Astrocyte of the hippocampus (primary cell): ENCODE measurements around the gene NFKBIE.

ENCODE experiments used
- DNase-seq: peaks from one replicate; pipeline ENCODE4 v3.0.0; 2011; ENCODE audit warnings: low read depth, low spot score

NFKBIE gene

GRCh38 chr6:44258325-44258863 lies 7.0 kb downstream of the NFKBIE start:
- no peak for DNase-seq

- DNase-seq: no peak
Observed at GRCh38 chr6:44257753-44258324, 7.5 kb downstream of the NFKBIE start.

GRCh38 chr6:44257025-44257752 lies 8.2 kb downstream of the NFKBIE start, which contains the start of gene SLC35B2:
SLC35B2 (minus strand) TSS chr6:44257528; CDS start chr6:44257410, 118 bp downstream.
- DNase-seq: peak; percentile 92

- DNase-seq: no peak
Observed at GRCh38 chr6:44256775-44257024, 8.7 kb downstream of the NFKBIE start.

GRCh38 chr6:44255871-44256774 lies 9.2 kb downstream of the NFKBIE start:
- peak; percentile 32 for DNase-seq

GRCh38 chr6:44255105-44255808 lies 10.1 kb downstream of the NFKBIE start:
- DNase-seq: no peak

GRCh38 chr6:44254191-44255104 lies 10.9 kb downstream of the NFKBIE start:
- DNase-seq: no peak

- DNase-seq: peak; percentile 37
Observed at GRCh38 chr6:44253307-44254101, 11.8 kb downstream of the NFKBIE start.

GRCh38 chr6:44251576-44252524 lies 13.5 kb downstream of the NFKBIE start:
- no peak for DNase-seq

- DNase-seq: no peak
Observed at GRCh38 chr6:44250718-44251123, 14.6 kb downstream of the NFKBIE start.

- DNase-seq: no peak
Observed at GRCh38 chr6:44250067-44250717, 15.2 kb downstream of the NFKBIE start.

- DNase-seq: no peak
Observed at GRCh38 chr6:44249082-44249748, 16.1 kb downstream of the NFKBIE start.

- DNase-seq: no peak
Observed at GRCh38 chr6:44248579-44248978, 16.8 kb downstream of the NFKBIE start.

GRCh38 chr6:44247338-44248302 lies 17.7 kb downstream of the NFKBIE start:
- peak; percentile 80 for DNase-seq

GRCh38 chr6:44246663-44247337 lies 18.6 kb downstream of the NFKBIE start, which contains the start of gene HSP90AB1:
HSP90AB1 (plus strand) TSS chr6:44247101; CDS start chr6:44248630, 1,529 bp downstream.
- peak; percentile 98 for DNase-seq
